Nephron (organoid): Measurements from ENCODE around the gene USF2.
A peak's percentile ranks its signal among the peaks of the same experiment; 100 is the strongest.

Source experiments
- H3K27ac Mint-ChIP-seq, 3 experiments: 2 replicates each; pipeline ENCODE4 v1.8.0; 2020; ENCODE audit warnings: mixed read lengths in 3 of 3, mild to moderate bottlenecking in 2 of 3, moderate library complexity in 1 of 3
- H3K27me3 Mint-ChIP-seq: 2 replicates; pipeline ENCODE4 v1.8.0; 2021; ENCODE audit warnings: low read depth, mild to moderate bottlenecking, moderate library complexity, mixed read lengths
- H3K36me3 Mint-ChIP-seq: 2 replicates; pipeline ENCODE4 v1.8.0; 2020; ENCODE audit warnings: low read depth, mixed read lengths
- H3K4me1 Mint-ChIP-seq: 2 replicates; pipeline ENCODE4 v1.8.0; 2020; ENCODE audit warnings: mixed read lengths
- H3K4me3 Mint-ChIP-seq, 3 experiments: 2 replicates each; pipeline ENCODE4 v1.8.0; 2020; ENCODE audit warnings: mild to moderate bottlenecking in 3 of 3, mixed read lengths in 3 of 3, moderate library complexity in 2 of 3
- H3K9me3 Mint-ChIP-seq: 2 replicates; pipeline ENCODE4 v1.8.0; 2020; ENCODE audit warnings: mixed read lengths
- TF ChIP-seq, protein P1 (sequence below), 3 experiments: fragments of 200-600 bp; sonication (generic); IDR thresholded peaks; one replicate each; pipeline ENCODE4 v1.5.0; 2021; ENCODE audit warnings: antibody characterized with exemption in 3 of 3; ENCODE audit not compliant: unreplicated experiment in 3 of 3

USF2 gene

DNA sequence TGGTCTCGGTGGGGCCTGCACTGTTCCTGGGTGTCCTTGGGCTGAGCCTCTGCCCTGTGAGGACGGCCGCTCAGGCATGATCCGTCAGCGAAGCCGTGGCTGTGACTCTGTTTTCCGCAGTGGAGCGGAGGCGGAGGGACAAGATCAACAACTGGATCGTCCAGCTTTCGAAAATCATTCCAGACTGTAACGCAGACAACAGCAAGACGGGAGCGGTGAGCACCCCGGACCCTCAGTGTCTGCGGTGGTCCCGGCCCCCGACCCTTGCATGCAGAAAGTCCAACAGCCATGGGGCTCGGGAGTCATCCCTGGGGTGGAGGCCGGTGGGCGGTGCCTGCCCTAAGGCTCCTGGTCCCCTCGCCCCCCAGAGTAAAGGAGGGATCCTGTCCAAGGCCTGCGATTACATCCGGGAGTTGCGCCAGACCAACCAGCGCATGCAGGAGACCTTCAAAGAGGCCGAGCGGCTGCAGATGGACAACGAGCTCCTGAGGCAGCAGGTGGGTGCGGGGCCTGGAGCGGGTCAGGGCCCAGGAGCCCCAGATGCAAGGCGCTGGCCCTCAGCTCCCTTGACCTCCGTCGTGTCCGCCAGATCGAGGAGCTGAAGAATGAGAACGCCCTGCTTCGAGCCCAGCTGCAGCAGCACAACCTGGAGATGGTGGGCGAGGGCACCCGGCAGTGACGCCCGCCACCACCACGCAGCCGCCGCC is 10.0 kb downstream of the USF2 start:
- Mint-ChIP-seq H3K36me3 (peaks cover 25% of the 10 kb centered on the region), H3K4me1 (no peaks in the 10 kb centered on the region), H3K9me3 (no peaks in the 10 kb centered on the region), H3K27me3 (peaks cover 12% of the 10 kb centered on the region), H3K4me3 (no peak overlapping the region), H3K27ac (no peak overlapping the region)
- TF ChIP-seq, protein P1, sequence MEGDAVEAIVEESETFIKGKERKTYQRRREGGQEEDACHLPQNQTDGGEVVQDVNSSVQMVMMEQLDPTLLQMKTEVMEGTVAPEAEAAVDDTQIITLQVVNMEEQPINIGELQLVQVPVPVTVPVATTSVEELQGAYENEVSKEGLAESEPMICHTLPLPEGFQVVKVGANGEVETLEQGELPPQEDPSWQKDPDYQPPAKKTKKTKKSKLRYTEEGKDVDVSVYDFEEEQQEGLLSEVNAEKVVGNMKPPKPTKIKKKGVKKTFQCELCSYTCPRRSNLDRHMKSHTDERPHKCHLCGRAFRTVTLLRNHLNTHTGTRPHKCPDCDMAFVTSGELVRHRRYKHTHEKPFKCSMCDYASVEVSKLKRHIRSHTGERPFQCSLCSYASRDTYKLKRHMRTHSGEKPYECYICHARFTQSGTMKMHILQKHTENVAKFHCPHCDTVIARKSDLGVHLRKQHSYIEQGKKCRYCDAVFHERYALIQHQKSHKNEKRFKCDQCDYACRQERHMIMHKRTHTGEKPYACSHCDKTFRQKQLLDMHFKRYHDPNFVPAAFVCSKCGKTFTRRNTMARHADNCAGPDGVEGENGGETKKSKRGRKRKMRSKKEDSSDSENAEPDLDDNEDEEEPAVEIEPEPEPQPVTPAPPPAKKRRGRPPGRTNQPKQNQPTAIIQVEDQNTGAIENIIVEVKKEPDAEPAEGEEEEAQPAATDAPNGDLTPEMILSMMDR (IDR thresholded peaks at IDR 0.05; ENCODE audit: unreplicated experiment in 3 of 3): no peak

- Mint-ChIP-seq H3K27me3 (peaks cover 12% of the 10 kb centered on the region), H3K27ac (no peak overlapping the region), H3K36me3 (peaks cover 19% of the 10 kb centered on the region), H3K9me3 (no peaks in the 10 kb centered on the region), H3K4me1 (no peaks in the 10 kb centered on the region), H3K4me3 (no peak overlapping the region)
- TF ChIP-seq, protein P1 (IDR thresholded peaks at IDR 0.05; ENCODE audit: unreplicated experiment in 3 of 3): no peak
Measured at GRCh38 chr19:35279374-35279773, 10.6 kb downstream of the USF2 start.

DNA sequence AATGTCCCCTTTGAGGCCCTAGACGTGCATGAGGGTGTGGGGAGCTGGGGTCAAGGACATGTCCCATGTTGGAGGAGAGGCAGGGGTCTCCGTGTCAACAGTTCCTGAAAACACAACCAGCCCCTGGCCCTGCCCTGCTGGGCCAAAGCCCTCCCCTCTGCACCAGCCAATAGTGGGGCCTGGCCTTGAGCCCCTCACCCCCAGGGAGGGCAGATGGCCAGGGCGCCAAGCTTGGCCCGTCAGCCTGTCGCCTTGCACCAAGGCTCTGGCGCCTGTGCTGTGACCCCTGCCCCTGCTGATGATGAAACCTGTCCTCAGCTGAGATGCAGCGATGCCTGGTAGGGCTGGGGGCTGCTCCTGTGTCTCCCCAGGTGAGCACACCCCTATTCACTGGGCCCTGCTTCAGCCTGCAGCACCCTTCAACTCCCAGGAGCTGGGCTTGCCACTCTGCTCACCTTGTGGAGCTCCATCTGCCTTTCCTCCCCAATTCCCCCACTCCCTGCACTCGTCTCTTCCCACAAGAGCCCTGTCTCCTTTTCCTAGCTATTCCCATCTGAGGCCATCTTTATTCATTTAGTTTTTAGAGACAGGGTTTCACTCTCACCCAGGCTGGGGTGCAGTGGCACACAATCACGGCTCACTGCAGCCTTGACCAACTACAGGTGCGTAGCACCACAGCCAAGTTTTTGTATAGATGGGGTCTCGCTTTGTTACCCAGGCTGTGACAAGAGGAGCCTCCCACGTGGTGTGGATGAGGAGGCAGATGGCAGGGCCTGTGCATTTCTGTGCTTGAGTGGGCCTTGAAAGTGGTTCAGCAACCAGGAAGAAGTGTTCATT is 11.4 kb downstream of the USF2 start:
- peaks cover 4% of the 10 kb centered on the region for H3K4me1 Mint-ChIP-seq
- H3K4me3 Mint-ChIP-seq: no peak overlapping the region

GRCh38 chr19:35281303-35281702 is 12.5 kb downstream of the USF2 start:
- H3K27ac Mint-ChIP-seq: peak overlapping the region in 2 of 3 experiments; percentile 23 to 48

More for the DNA sequence above, 11.4 kb downstream of the USF2 start:
- Mint-ChIP-seq H3K27me3 (peaks cover 15% of the 10 kb centered on the region), H3K36me3 (peaks cover 12% of the 10 kb centered on the region), H3K9me3 (no peaks in the 10 kb centered on the region), H3K27ac (peak overlapping the region in 1 of 3 experiments; percentile 15)
- TF ChIP-seq, protein P1 (IDR thresholded peaks at IDR 0.05; ENCODE audit: unreplicated experiment in 3 of 3): no peak

GRCh38 chr19:35284153-35285094 is 15.7 kb downstream of the USF2 start:
- peak overlapping the region in 2 of 3 experiments; percentile 40 to 54 for H3K27ac Mint-ChIP-seq
- TF ChIP-seq, protein P1 (IDR thresholded peaks at IDR 0.05; ENCODE audit: unreplicated experiment in 3 of 3): no peak
- H3K36me3 Mint-ChIP-seq: no peaks in the 10 kb centered on the region
- H3K4me1 Mint-ChIP-seq: peaks cover 12% of the 10 kb centered on the region
- peaks cover 23% of the 10 kb centered on the region for H3K27me3 Mint-ChIP-seq
- no peak overlapping the region for H3K4me3 Mint-ChIP-seq
- H3K9me3 Mint-ChIP-seq: no peaks in the 10 kb centered on the region

More at GRCh38 chr19:35281303-35281702, 12.5 kb downstream of the USF2 start:
- Mint-ChIP-seq H3K4me1 (peaks cover 7% of the 10 kb centered on the region), H3K4me3 (no peak overlapping the region), H3K27me3 (peaks cover 18% of the 10 kb centered on the region), H3K36me3 (peaks cover 5% of the 10 kb centered on the region), H3K9me3 (no peaks in the 10 kb centered on the region)
- TF ChIP-seq, protein P1 (IDR thresholded peaks at IDR 0.05; ENCODE audit: unreplicated experiment in 3 of 3): no peak
